Prostate gland (tissue), 2 donors: Measurements from ENCODE around the gene LIPF.

Source experiments
- CTCF ChIP-seq, 4 experiments: fragments of 200-600 bp in 2 of 4; fragments of 450-650 bp in 2 of 4; sonication (generic) in 2 of 4; IDR thresholded peaks; 1 replicate in 3 of 4; 2 replicates in 1 of 4; pipeline ENCODE4 v1.5.1; 2016 to 2019; ENCODE audit warnings: antibody characterized with exemption in 4 of 4, mild to moderate bottlenecking in 2 of 4, moderate library complexity in 2 of 4
- POLR2A ChIP-seq: fragments of 450-650 bp; IDR thresholded peaks from one replicate; pipeline ENCODE4 v1.6.1; 2016; ENCODE audit warnings: antibody characterized with exemption, mild to moderate bottlenecking
- POLR2AphosphoS5 ChIP-seq: sonication (generic); formaldehyde crosslinking; IDR thresholded peaks from one replicate; pipeline ENCODE4 v1.6.1; 2017; ENCODE audit warnings: antibody characterized with exemption

- no peak for TF ChIP-seq POLR2A
- TF ChIP-seq CTCF (IDR thresholded peaks at IDR 0.05): no peak
- no peak for TF ChIP-seq POLR2AphosphoS5
These were observed 21.3 kb upstream of the LIPF start for GRCh38 chr10:88642963-88643362.
